ENCODE results near the gene TRPT1.

TRPT1 gene

GRCh38 chr11:64244107-64244506, 18.1 kb upstream of the TRPT1 start:
- in situ Hi-C loops (cut with MboI; ENCODE audit: low pct_unique_long_range_greater_than_20kb, low sequenced_read_pairs, unreplicated experiment) = no loop called here
- no peak for DNase-seq (ENCODE audit: low spot score)
- no peak for TF ChIP-seq CTCF (IDR thresholded peaks at IDR 0.05; ENCODE audit: extremely low read depth, insufficient read depth, missing control alignments)

GRCh38 chr11:64243236-64243854, 17.4 kb upstream of the TRPT1 start:
- in situ Hi-C loops (cut with MboI; ENCODE audit: low pct_unique_long_range_greater_than_20kb, low sequenced_read_pairs, unreplicated experiment) = no loop called here
- no peak for TF ChIP-seq CTCF (IDR thresholded peaks at IDR 0.05; ENCODE audit: extremely low read depth, insufficient read depth, missing control alignments)
- DNase-seq (ENCODE audit: low spot score) = no peak

GRCh38 chr11:64241491-64242374, 15.7 kb upstream of the TRPT1 start:
- in situ Hi-C loops (cut with MboI; ENCODE audit: low pct_unique_long_range_greater_than_20kb, low sequenced_read_pairs, unreplicated experiment) = no loop called here
- no peak for DNase-seq (ENCODE audit: low spot score)
- TF ChIP-seq CTCF (IDR thresholded peaks at IDR 0.05; ENCODE audit: extremely low read depth, insufficient read depth, missing control alignments) = no peak

- in situ Hi-C loops (cut with MboI; ENCODE audit: low pct_unique_long_range_greater_than_20kb, low sequenced_read_pairs, unreplicated experiment) = no loop called here
- no peak for TF ChIP-seq CTCF (IDR thresholded peaks at IDR 0.05; ENCODE audit: extremely low read depth, insufficient read depth, missing control alignments)
- peak; percentile 98 for DNase-seq (ENCODE audit: low spot score)
These were observed 15.2 kb upstream of the TRPT1 start for GRCh38 chr11:64241241-64241490.

- DNase-seq (ENCODE audit: low spot score) = peak; percentile 96
- no peak for TF ChIP-seq CTCF (IDR thresholded peaks at IDR 0.05; ENCODE audit: extremely low read depth, insufficient read depth, missing control alignments)
- in situ Hi-C loops (cut with MboI; ENCODE audit: low pct_unique_long_range_greater_than_20kb, low sequenced_read_pairs, unreplicated experiment) = no loop called here
These were observed 14.7 kb upstream of the TRPT1 start, which contains the start of gene FKBP2 for GRCh38 chr11:64240435-64241240. TSS of gene FKBP2 (plus strand) at chr11:64241095. CDS start at chr11:64242388, 1,293 bp downstream.

GRCh38 chr11:64239662-64240434, 13.9 kb upstream of the TRPT1 start:
- DNase-seq (ENCODE audit: low spot score) = peak; percentile 80
- no peak for TF ChIP-seq CTCF (IDR thresholded peaks at IDR 0.05; ENCODE audit: extremely low read depth, insufficient read depth, missing control alignments)
- in situ Hi-C loops (cut with MboI; ENCODE audit: low pct_unique_long_range_greater_than_20kb, low sequenced_read_pairs, unreplicated experiment) = no loop called here
